Measurements from ENCODE around the gene MYH14.

DNA sequence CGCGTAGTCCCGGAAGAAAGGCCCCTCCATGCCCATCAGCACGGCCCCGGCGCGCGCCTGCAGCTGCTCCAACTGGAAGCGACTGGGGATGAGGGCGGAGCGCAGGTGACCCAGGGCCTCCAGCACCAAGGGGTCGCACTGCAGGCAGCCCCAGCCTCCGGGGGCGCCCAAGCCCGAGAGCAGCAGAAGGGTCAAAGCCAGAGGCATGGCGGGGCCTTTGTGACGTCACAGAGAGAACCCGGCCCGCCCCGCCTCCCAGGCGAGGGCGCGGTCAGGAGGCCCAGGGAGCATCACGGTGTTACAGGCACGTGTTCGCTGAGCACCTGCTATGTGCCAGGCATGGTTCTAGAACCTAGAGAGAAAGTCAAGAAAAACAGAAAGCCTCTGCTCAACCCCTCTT lies 40.4 kb upstream of the MYH14 start, which contains the start of gene IZUMO2:
- TF ChIP-seq, protein P1, sequence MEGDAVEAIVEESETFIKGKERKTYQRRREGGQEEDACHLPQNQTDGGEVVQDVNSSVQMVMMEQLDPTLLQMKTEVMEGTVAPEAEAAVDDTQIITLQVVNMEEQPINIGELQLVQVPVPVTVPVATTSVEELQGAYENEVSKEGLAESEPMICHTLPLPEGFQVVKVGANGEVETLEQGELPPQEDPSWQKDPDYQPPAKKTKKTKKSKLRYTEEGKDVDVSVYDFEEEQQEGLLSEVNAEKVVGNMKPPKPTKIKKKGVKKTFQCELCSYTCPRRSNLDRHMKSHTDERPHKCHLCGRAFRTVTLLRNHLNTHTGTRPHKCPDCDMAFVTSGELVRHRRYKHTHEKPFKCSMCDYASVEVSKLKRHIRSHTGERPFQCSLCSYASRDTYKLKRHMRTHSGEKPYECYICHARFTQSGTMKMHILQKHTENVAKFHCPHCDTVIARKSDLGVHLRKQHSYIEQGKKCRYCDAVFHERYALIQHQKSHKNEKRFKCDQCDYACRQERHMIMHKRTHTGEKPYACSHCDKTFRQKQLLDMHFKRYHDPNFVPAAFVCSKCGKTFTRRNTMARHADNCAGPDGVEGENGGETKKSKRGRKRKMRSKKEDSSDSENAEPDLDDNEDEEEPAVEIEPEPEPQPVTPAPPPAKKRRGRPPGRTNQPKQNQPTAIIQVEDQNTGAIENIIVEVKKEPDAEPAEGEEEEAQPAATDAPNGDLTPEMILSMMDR (IDR thresholded peaks at IDR 0.05) = no peak
- no peak for TF ChIP-seq POLR2A (IDR thresholded peaks at IDR 0.05)
